K562 (cell line): ENCODE data around the gene GPR3. TPM values are rescaled to one million over a fixed set of nuclear protein-coding genes. Genes with fewer than 3 reads are reported as not detected.

Experiments used
- BCLAF1 ChIP-seq, 2 experiments: fragments of 450-650 bp in 1 of 2; IDR thresholded peaks; 2 replicates each; pipeline ENCODE4 v1.6.1; 2011 to 2017; ENCODE audit warnings: low read depth in 2 of 2, antibody characterized with exemption in 1 of 2, borderline replicate concordance in 1 of 2, low read length in 1 of 2, mild to moderate bottlenecking in 1 of 2, mixed read lengths in 1 of 2; ENCODE audit not compliant: control insufficient read depth in 1 of 2
- CREBBP ChIP-seq: IDR thresholded peaks from one replicate; pipeline ENCODE4 v1.6.1; 2012; ENCODE audit warnings: low read depth, mild to moderate bottlenecking, control low read depth, inconsistent platforms, low read length
- ELK1 ChIP-seq: sonication (generic); formaldehyde crosslinking; IDR thresholded peaks from 2 replicates; pipeline ENCODE4 v1.8.1; 2022; ENCODE audit warnings: missing genetic modification reagents
- FOXK2 ChIP-seq, 2 experiments: fragments of 450-650 bp; IDR thresholded peaks in 1 of 2; conservative IDR thresholded peaks in 1 of 2; 2 replicates each; pipeline ENCODE4 v1.6.1; 2016; ENCODE audit warnings: low read depth in 2 of 2, mild to moderate bottlenecking in 1 of 2
- KLF16 ChIP-seq: IDR thresholded peaks from 2 replicates; pipeline ENCODE4 v1.6.1; 2016; ENCODE audit warnings: antibody characterized with exemption
- MLX ChIP-seq, 2 experiments: fragments of 450-650 bp in 1 of 2; sonication (generic) in 1 of 2; formaldehyde crosslinking; conservative IDR thresholded peaks; 2 replicates each; pipeline versions ENCODE4 v1.4.0 to v1.8.1; 2020 to 2022; ENCODE audit warnings: mild to moderate bottlenecking in 1 of 2, missing genetic modification reagents in 1 of 2
- MTA1 ChIP-seq: fragments of 450-650 bp; IDR thresholded peaks from 2 replicates; pipeline ENCODE4 v1.6.1; 2017; ENCODE audit warnings: borderline replicate concordance
- NR0B1 ChIP-seq: fragments of 450-650 bp; IDR thresholded peaks from one replicate; pipeline ENCODE4 v1.6.1; 2018; ENCODE audit warnings: mild to moderate bottlenecking, moderate library complexity; ENCODE audit not compliant: partially characterized antibody
- SETDB1 ChIP-seq: IDR thresholded peaks from one replicate; pipeline ENCODE4 v1.6.1; 2012; ENCODE audit warnings: low read length, control low read depth, inconsistent platforms
- TAL1 ChIP-seq: fragments of 450-650 bp; IDR thresholded peaks from 2 replicates; pipeline ENCODE4 v1.6.1; 2016; ENCODE audit warnings: mild to moderate bottlenecking
- TFAP4 ChIP-seq: sonication (generic); formaldehyde crosslinking; IDR thresholded peaks from 2 replicates; pipeline ENCODE4 v1.8.0; 2022; ENCODE audit warnings: missing genetic modification reagents, mild to moderate bottlenecking, moderate library complexity, borderline replicate concordance
- ZNF324 ChIP-seq: fragments of 250-450 bp; sonication (Bioruptor Pico); IDR thresholded peaks from 2 replicates; pipeline ENCODE4 v1.4.0; 2020; ENCODE audit warnings: mild to moderate bottlenecking
- ZNF354B ChIP-seq: fragments of 250-450 bp; sonication (Bioruptor Pico); IDR thresholded peaks from 2 replicates; pipeline ENCODE4 v1.4.0; 2020
- ZNF780A ChIP-seq: fragments of 250-450 bp; sonication (Bioruptor Pico); IDR thresholded peaks from 2 replicates; pipeline ENCODE4 v1.5.0; 2021; ENCODE audit warnings: mild to moderate bottlenecking
- polyA plus RNA-seq, 8 experiments: library from polyadenylated mRNA; depleted of rRNA in 4 of 8; stranded (reverse) in 5 of 8; unstranded in 3 of 8; fragments of >200 nt; fragmentation: Nextera tagmentation in 2 of 8; fragmentation: Illumina TruSeq in 1 of 8; extraction: Ambion mirVana in 2 of 8; extraction: Trizol in 1 of 8; gene quantifications; 2 replicates each; pipeline versions ENCODE4 v1.2.1 to v1.2.3, GENCODE V29; 2011 to 2014; ENCODE audit warnings: inconsistent platforms in 1 of 8, missing spikeins in 1 of 8
- total RNA-seq, 7 experiments: library from RNA; depleted of rRNA in 6 of 7; stranded (reverse); fragments of >200 nt in 6 of 7; fragmentation: Illumina TruSeq in 2 of 7; extraction: Trizol in 2 of 7; gene quantifications; 2 replicates each; pipeline versions ENCODE4 v1.2.1 to v1.2.3, GENCODE V29; 2011 to 2021; ENCODE audit warnings: low replicate concordance in 1 of 7

GPR3 gene
- total and polyA plus RNA-seq, 9 of the 15 experiments (the other 6 are each of a cell fraction or from before 2014, with no cell fraction given) = 0.24 to 11.5 (median 3.7) TPM

GRCh38 chr1:27416387-27417111, 24.1 kb downstream of the GPR3 start (continued):
- TF ChIP-seq BCLAF1 (IDR thresholded peaks at IDR 0.05; ENCODE audit: borderline replicate concordance in 1 of 2, control insufficient read depth in 1 of 2, low read depth in 2 of 2, low read length in 1 of 2) (no peak), ZNF324 (no peak), ELK1 (CRISPR knock-in tag) (no peak), MTA1 (no peak), MLX (CRISPR knock-in tag; conservative IDR thresholded peaks at IDR 0.05) (no peak), NR0B1 (no peak), CREBBP (no peak), SETDB1 (no peak), TFAP4 (CRISPR knock-in tag) (peak; percentile 85), KLF16 (no peak), ZNF780A (CRISPR knock-in tag) (no peak), ZNF354B (no peak), FOXK2 (conservative IDR thresholded peaks at IDR 0.05 in 1 of 2, IDR thresholded peaks at IDR 0.05 in 1 of 2; ENCODE audit: low read depth in 2 of 2) (no peak), TAL1 (no peak)
